WTC11 (cell line): ENCODE data around the gene FCN1. TPM values are rescaled to one million over a fixed set of nuclear protein-coding genes. Genes with fewer than 3 reads are reported as not detected.

Experiments
- ATAC-seq: fragments of 200-7000 bp; cut with Tn5 transposase; 2 replicates; pipeline ENCODE4 v1.10.0; 2021; ENCODE audit warnings: mild to moderate bottlenecking, moderate library complexity
- CTCF ChIA-PET: fragments of 300-600 bp; sonication (Branson Sonifier 250); formaldehyde crosslinking; loops from one replicate; lab custom pipeline; 2021; ENCODE audit warnings: antibody characterized with exemption; lab: Charles Lee
- POLR2A ChIA-PET: fragments of 350-600 bp; sonication (Branson Sonifier 250); formaldehyde crosslinking; loops from one replicate; lab custom pipeline; 2021; ENCODE audit warnings: antibody characterized with exemption; lab: Charles Lee
- DNase-seq: peaks from one replicate; pipeline ENCODE4 v3.0.0; 2021; ENCODE audit warnings: low spot score
- H3K27ac Mint-ChIP-seq: 2 replicates; pipeline ENCODE4 v1.8.0; 2021; ENCODE audit warnings: mixed read lengths
- H3K27me3 Mint-ChIP-seq: 2 replicates; pipeline ENCODE4 v1.8.0; 2021; ENCODE audit warnings: low read depth, mild to moderate bottlenecking, moderate library complexity, mixed read lengths
- H3K36me3 Mint-ChIP-seq: 2 replicates; pipeline ENCODE4 v1.8.0; 2021; ENCODE audit warnings: mixed read lengths
- H3K4me1 Mint-ChIP-seq: 2 replicates; pipeline ENCODE4 v1.8.0; 2022; ENCODE audit warnings: mixed read lengths
- H3K4me3 Mint-ChIP-seq: 2 replicates; pipeline ENCODE4 v1.8.0; 2021; ENCODE audit warnings: mild to moderate bottlenecking, moderate library complexity, mixed read lengths
- H3K9me3 Mint-ChIP-seq: 2 replicates; pipeline ENCODE4 v1.8.0; 2021; ENCODE audit warnings: mixed read lengths
- CBFB ChIP-seq: sonication (generic); formaldehyde crosslinking; IDR thresholded peaks from 2 replicates; pipeline ENCODE4 v1.8.1; 2022; ENCODE audit warnings: mild to moderate bottlenecking, low read depth, missing genetic modification reagents
- FOXJ3 ChIP-seq: sonication (generic); formaldehyde crosslinking; IDR thresholded peaks from 2 replicates; pipeline ENCODE4 v1.9.0; 2021; ENCODE audit warnings: missing genetic modification reagents, mild to moderate bottlenecking, borderline replicate concordance
- FOXK1 ChIP-seq: sonication (generic); formaldehyde crosslinking; IDR thresholded peaks from 2 replicates; pipeline ENCODE4 v1.8.0; 2022; ENCODE audit warnings: mild to moderate bottlenecking, moderate library complexity, missing genetic modification reagents
- GTF2I ChIP-seq: fragments of 250-450 bp; sonication (Bioruptor Pico); conservative IDR thresholded peaks from 2 replicates; pipeline ENCODE4 v1.4.0; 2021; ENCODE audit warnings: mild to moderate bottlenecking
- IRF2 ChIP-seq: sonication (generic); formaldehyde crosslinking; IDR thresholded peaks from 2 replicates; pipeline ENCODE4 v1.8.0; 2022; ENCODE audit warnings: low read depth, missing genetic modification reagents, borderline replicate concordance
- MXD4 ChIP-seq: fragments of 250-450 bp; sonication (Bioruptor Pico); IDR thresholded peaks from 2 replicates; pipeline ENCODE4 v1.8.0; 2021; ENCODE audit warnings: mild to moderate bottlenecking, moderate library complexity, borderline replicate concordance
- NR3C1 ChIP-seq: sonication (generic); formaldehyde crosslinking; conservative IDR thresholded peaks from 2 replicates; pipeline ENCODE4 v1.8.1; 2023; ENCODE audit warnings: low read depth, mild to moderate bottlenecking, missing genetic modification reagents
- SMAD3 ChIP-seq: sonication (generic); formaldehyde crosslinking; IDR thresholded peaks from 2 replicates; pipeline ENCODE4 v1.8.0; 2022; ENCODE audit warnings: missing genetic modification reagents, mild to moderate bottlenecking, borderline replicate concordance
- SMAD4 ChIP-seq: sonication (generic); formaldehyde crosslinking; IDR thresholded peaks from 2 replicates; pipeline ENCODE4 v1.8.0; 2022; ENCODE audit warnings: mild to moderate bottlenecking, missing genetic modification reagents
- SP1 ChIP-seq: sonication (generic); formaldehyde crosslinking; conservative IDR thresholded peaks from 2 replicates; pipeline ENCODE4 v1.8.1; 2022; ENCODE audit warnings: missing genetic modification reagents
- TEAD1 ChIP-seq: sonication (generic); formaldehyde crosslinking; IDR thresholded peaks from 2 replicates; pipeline ENCODE4 v1.8.0; 2022; ENCODE audit warnings: mild to moderate bottlenecking, missing genetic modification reagents
- ZNF232 ChIP-seq: sonication (generic); formaldehyde crosslinking; IDR thresholded peaks from 2 replicates; pipeline ENCODE4 v1.8.0; 2022; ENCODE audit warnings: mild to moderate bottlenecking, missing genetic modification reagents
- ZNF396 ChIP-seq: fragments of 250-450 bp; sonication (Bioruptor Pico); IDR thresholded peaks from 2 replicates; pipeline ENCODE4 v1.8.0; 2021; ENCODE audit warnings: mild to moderate bottlenecking, moderate library complexity, borderline replicate concordance
- ZNF671 ChIP-seq: fragments of 250-450 bp; sonication (Bioruptor Pico); IDR thresholded peaks from 2 replicates; pipeline ENCODE4 v1.8.0; 2021; ENCODE audit warnings: mild to moderate bottlenecking
- total RNA-seq: library from RNA; stranded (reverse); gene quantifications from 3 replicates; pipeline ENCODE4 v1.2.3, GENCODE V29; 2021
- TF ChIP-seq, protein P1 (sequence below): sonication (generic); formaldehyde crosslinking; IDR thresholded peaks from 2 replicates; pipeline ENCODE4 v1.8.0; 2023; ENCODE audit warnings: mild to moderate bottlenecking, missing genetic modification reagents
- TF ChIP-seq, protein P2 (sequence below): sonication (generic); formaldehyde crosslinking; conservative IDR thresholded peaks from 2 replicates; pipeline ENCODE4 v1.8.1; 2023; ENCODE audit warnings: mild to moderate bottlenecking, low read depth, missing genetic modification reagents, moderate library complexity
- TF ChIP-seq, protein P3 (sequence below): sonication (generic); formaldehyde crosslinking; IDR thresholded peaks from 2 replicates; pipeline ENCODE4 v1.8.0; 2022; ENCODE audit warnings: mild to moderate bottlenecking, missing genetic modification reagents
- TF ChIP-seq, protein P4 (sequence below): fragments of 250-450 bp; sonication (Bioruptor Pico); IDR thresholded peaks from 2 replicates; pipeline ENCODE4 v1.9.0; 2021; ENCODE audit warnings: moderate library complexity, mild to moderate bottlenecking, inconsistent platforms, borderline replicate concordance
- TF ChIP-seq, protein P5 (sequence below): fragments of 250-450 bp; sonication (Bioruptor Pico); IDR thresholded peaks from 2 replicates; pipeline ENCODE4 v1.8.0; 2021; ENCODE audit warnings: mild to moderate bottlenecking
- TF ChIP-seq, protein P6 (sequence below): sonication (generic); formaldehyde crosslinking; IDR thresholded peaks from 2 replicates; pipeline ENCODE4 v1.8.1; 2023; ENCODE audit warnings: mild to moderate bottlenecking, missing genetic modification reagents, moderate library complexity

Gene FCN1
- total RNA-seq, 1 experiment from 2014 or later: not detected

DNA sequence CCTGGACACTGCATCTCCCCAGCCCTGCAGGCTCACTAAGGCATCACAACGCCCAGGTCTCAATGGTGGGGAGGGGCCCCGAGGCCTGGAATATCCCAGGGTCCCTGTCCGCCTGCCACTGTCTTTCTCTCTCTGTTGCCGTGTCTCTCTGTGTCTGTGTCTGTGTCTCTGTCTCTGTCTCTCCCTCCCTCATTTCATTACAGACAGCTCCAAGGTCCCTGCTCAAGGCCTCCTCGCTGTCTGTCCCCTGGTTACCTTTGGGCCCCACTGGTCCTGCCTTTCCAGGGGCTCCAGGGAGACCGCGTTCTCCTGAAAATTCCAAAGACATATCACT lies 3.2 kb downstream of the FCN1 start (continued):
- TF ChIP-seq ZNF671 (CRISPR knock-in tag) (no peak), NR3C1 (CRISPR knock-in tag) (no peak), GTF2I (CRISPR knock-in tag) (no peak)
- TF ChIP-seq, protein P1, sequence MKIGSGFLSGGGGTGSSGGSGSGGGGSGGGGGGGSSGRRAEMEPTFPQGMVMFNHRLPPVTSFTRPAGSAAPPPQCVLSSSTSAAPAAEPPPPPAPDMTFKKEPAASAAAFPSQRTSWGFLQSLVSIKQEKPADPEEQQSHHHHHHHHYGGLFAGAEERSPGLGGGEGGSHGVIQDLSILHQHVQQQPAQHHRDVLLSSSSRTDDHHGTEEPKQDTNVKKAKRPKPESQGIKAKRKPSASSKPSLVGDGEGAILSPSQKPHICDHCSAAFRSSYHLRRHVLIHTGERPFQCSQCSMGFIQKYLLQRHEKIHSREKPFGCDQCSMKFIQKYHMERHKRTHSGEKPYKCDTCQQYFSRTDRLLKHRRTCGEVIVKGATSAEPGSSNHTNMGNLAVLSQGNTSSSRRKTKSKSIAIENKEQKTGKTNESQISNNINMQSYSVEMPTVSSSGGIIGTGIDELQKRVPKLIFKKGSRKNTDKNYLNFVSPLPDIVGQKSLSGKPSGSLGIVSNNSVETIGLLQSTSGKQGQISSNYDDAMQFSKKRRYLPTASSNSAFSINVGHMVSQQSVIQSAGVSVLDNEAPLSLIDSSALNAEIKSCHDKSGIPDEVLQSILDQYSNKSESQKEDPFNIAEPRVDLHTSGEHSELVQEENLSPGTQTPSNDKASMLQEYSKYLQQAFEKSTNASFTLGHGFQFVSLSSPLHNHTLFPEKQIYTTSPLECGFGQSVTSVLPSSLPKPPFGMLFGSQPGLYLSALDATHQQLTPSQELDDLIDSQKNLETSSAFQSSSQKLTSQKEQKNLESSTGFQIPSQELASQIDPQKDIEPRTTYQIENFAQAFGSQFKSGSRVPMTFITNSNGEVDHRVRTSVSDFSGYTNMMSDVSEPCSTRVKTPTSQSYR: no peak
- TF ChIP-seq, protein P2, sequence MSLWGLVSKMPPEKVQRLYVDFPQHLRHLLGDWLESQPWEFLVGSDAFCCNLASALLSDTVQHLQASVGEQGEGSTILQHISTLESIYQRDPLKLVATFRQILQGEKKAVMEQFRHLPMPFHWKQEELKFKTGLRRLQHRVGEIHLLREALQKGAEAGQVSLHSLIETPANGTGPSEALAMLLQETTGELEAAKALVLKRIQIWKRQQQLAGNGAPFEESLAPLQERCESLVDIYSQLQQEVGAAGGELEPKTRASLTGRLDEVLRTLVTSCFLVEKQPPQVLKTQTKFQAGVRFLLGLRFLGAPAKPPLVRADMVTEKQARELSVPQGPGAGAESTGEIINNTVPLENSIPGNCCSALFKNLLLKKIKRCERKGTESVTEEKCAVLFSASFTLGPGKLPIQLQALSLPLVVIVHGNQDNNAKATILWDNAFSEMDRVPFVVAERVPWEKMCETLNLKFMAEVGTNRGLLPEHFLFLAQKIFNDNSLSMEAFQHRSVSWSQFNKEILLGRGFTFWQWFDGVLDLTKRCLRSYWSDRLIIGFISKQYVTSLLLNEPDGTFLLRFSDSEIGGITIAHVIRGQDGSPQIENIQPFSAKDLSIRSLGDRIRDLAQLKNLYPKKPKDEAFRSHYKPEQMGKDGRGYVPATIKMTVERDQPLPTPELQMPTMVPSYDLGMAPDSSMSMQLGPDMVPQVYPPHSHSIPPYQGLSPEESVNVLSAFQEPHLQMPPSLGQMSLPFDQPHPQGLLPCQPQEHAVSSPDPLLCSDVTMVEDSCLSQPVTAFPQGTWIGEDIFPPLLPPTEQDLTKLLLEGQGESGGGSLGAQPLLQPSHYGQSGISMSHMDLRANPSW (CRISPR knock-in tag): no peak

DNA sequence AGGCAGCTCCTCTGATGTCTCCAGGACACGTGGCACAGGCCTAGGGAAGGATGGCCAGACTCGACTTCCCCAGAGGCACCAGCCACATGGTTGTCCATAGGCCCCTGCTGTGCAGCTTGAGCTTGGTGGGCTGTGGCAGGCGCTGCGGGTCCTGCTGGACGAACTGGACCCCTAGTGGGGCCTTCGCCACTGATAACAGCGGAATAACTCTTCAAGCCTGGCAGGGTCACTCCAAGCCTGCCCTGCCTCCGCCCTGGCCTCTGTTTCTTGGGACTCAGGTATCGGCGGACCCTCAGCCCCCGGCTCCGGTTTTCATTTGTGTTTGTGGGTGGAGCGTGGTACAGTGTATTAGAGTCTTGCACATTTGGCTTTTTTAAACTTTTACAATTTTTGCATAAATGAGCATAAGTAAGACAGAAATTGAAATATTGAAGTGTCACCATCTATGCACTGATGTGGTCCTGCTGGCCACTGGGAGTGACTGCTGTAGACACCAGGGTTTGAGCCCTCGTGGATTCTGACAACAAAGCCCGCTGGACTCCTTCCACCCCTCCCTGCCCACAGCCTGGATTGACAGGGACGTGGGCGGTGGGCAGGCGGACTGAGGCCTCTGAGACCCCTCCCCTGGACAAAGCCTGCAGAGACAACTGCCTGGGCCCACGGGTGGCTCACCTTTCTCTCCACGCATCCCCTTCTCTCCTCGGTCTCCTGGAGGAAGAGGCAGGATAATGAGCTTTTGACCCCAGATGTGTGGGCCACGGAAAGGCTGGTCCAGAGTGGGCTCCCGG lies 3.8 kb downstream of the FCN1 start:
- H3K4me3 Mint-ChIP-seq: no peak overlapping the region
- TF ChIP-seq, protein P3, sequence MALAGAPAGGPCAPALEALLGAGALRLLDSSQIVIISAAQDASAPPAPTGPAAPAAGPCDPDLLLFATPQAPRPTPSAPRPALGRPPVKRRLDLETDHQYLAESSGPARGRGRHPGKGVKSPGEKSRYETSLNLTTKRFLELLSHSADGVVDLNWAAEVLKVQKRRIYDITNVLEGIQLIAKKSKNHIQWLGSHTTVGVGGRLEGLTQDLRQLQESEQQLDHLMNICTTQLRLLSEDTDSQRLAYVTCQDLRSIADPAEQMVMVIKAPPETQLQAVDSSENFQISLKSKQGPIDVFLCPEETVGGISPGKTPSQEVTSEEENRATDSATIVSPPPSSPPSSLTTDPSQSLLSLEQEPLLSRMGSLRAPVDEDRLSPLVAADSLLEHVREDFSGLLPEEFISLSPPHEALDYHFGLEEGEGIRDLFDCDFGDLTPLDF (CRISPR knock-in tag): no peak
- TF ChIP-seq ZNF232 (CRISPR knock-in tag): no peak
- TF ChIP-seq TEAD1 (CRISPR knock-in tag): no peak
- TF ChIP-seq FOXK1 (CRISPR knock-in tag): no peak
- TF ChIP-seq, protein P4, sequence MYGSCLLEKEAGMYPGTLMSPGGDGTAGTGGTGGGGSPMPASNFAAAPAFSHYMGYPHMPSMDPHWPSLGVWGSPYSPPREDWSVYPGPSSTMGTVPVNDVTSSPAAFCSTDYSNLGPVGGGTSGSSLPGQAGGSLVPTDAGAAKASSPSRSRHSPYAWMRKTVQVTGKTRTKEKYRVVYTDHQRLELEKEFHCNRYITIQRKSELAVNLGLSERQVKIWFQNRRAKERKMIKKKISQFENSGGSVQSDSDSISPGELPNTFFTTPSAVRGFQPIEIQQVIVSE (CRISPR knock-in tag): no peak
- no peak for TF ChIP-seq SMAD4 (CRISPR knock-in tag)
- TF ChIP-seq, protein P5, sequence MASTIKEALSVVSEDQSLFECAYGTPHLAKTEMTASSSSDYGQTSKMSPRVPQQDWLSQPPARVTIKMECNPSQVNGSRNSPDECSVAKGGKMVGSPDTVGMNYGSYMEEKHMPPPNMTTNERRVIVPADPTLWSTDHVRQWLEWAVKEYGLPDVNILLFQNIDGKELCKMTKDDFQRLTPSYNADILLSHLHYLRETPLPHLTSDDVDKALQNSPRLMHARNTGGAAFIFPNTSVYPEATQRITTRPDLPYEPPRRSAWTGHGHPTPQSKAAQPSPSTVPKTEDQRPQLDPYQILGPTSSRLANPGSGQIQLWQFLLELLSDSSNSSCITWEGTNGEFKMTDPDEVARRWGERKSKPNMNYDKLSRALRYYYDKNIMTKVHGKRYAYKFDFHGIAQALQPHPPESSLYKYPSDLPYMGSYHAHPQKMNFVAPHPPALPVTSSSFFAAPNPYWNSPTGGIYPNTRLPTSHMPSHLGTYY (CRISPR knock-in tag): no peak
- no peak for TF ChIP-seq MXD4
- no peak for TF ChIP-seq CBFB (CRISPR knock-in tag)
- TF ChIP-seq SP1 (CRISPR knock-in tag): no peak
- no peak for TF ChIP-seq SMAD3 (CRISPR knock-in tag)
- TF ChIP-seq IRF2: no peak
- no peak for TF ChIP-seq ZNF396
- TF ChIP-seq, protein P6, sequence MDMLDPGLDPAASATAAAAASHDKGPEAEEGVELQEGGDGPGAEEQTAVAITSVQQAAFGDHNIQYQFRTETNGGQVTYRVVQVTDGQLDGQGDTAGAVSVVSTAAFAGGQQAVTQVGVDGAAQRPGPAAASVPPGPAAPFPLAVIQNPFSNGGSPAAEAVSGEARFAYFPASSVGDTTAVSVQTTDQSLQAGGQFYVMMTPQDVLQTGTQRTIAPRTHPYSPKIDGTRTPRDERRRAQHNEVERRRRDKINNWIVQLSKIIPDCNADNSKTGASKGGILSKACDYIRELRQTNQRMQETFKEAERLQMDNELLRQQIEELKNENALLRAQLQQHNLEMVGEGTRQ (CRISPR knock-in tag): no peak
- TF ChIP-seq FOXJ3 (CRISPR knock-in tag): no peak
- TF ChIP-seq, all 79 proteins: peak for 0
- POLR2A ChIA-PET: no interaction called here
- Mint-ChIP-seq H3K27ac (no peak overlapping the region), H3K9me3 (peaks cover 8% of the 10 kb centered on the region), H3K4me1 (no peaks in the 10 kb centered on the region), H3K36me3 (0 out of 2 replicates have a peak, but pooled peaks cover 1% of the 10 kb centered on the region), H3K27me3 (no peaks in the 10 kb centered on the region)
- DNase-seq (no peak), ATAC-seq (no peak)
- CTCF ChIA-PET: no interaction called here
